WTC11 (cell line): ENCODE results near the gene CNTNAP2. TPM values are rescaled to one million over a fixed set of nuclear protein-coding genes. Genes with fewer than 3 reads are reported as not detected.

ENCODE experiments used
- ATAC-seq: fragments of 200-7000 bp; cut with Tn5 transposase; 2 replicates; pipeline ENCODE4 v1.10.0; 2021; ENCODE audit warnings: mild to moderate bottlenecking, moderate library complexity
- CTCF ChIA-PET: fragments of 300-600 bp; sonication (Branson Sonifier 250); formaldehyde crosslinking; loops from one replicate; lab custom pipeline; 2021; ENCODE audit warnings: antibody characterized with exemption; lab: Charles Lee
- POLR2A ChIA-PET: fragments of 350-600 bp; sonication (Branson Sonifier 250); formaldehyde crosslinking; loops from one replicate; lab custom pipeline; 2021; ENCODE audit warnings: antibody characterized with exemption; lab: Charles Lee
- DNase-seq: peaks from one replicate; pipeline ENCODE4 v3.0.0; 2021; ENCODE audit warnings: low spot score
- H3K27ac Mint-ChIP-seq: 2 replicates; pipeline ENCODE4 v1.8.0; 2021; ENCODE audit warnings: mixed read lengths
- H3K27me3 Mint-ChIP-seq: 2 replicates; pipeline ENCODE4 v1.8.0; 2021; ENCODE audit warnings: low read depth, mild to moderate bottlenecking, moderate library complexity, mixed read lengths
- H3K36me3 Mint-ChIP-seq: 2 replicates; pipeline ENCODE4 v1.8.0; 2021; ENCODE audit warnings: mixed read lengths
- H3K4me1 Mint-ChIP-seq: 2 replicates; pipeline ENCODE4 v1.8.0; 2022; ENCODE audit warnings: mixed read lengths
- H3K4me3 Mint-ChIP-seq: 2 replicates; pipeline ENCODE4 v1.8.0; 2021; ENCODE audit warnings: mild to moderate bottlenecking, moderate library complexity, mixed read lengths
- H3K9me3 Mint-ChIP-seq: 2 replicates; pipeline ENCODE4 v1.8.0; 2021; ENCODE audit warnings: mixed read lengths
- AFF4 ChIP-seq: sonication (generic); formaldehyde crosslinking; IDR thresholded peaks from 2 replicates; pipeline ENCODE4 v1.8.1; 2023; ENCODE audit warnings: mild to moderate bottlenecking, missing genetic modification reagents, borderline replicate concordance
- CBFB ChIP-seq: sonication (generic); formaldehyde crosslinking; IDR thresholded peaks from 2 replicates; pipeline ENCODE4 v1.8.1; 2022; ENCODE audit warnings: mild to moderate bottlenecking, low read depth, missing genetic modification reagents
- CDX4 ChIP-seq: fragments of 250-450 bp; sonication (Bioruptor Pico); IDR thresholded peaks from 2 replicates; pipeline ENCODE4 v1.9.0; 2021; ENCODE audit warnings: moderate library complexity, mild to moderate bottlenecking, inconsistent platforms, borderline replicate concordance
- CREB1 ChIP-seq: sonication (generic); formaldehyde crosslinking; IDR thresholded peaks from 2 replicates; pipeline ENCODE4 v1.8.0; 2023; ENCODE audit warnings: mild to moderate bottlenecking, missing genetic modification reagents
- E2F1 ChIP-seq: sonication (generic); formaldehyde crosslinking; IDR thresholded peaks from 2 replicates; pipeline ENCODE4 v1.8.0; 2022; ENCODE audit warnings: mild to moderate bottlenecking, missing genetic modification reagents
- E2F5 ChIP-seq: sonication (generic); formaldehyde crosslinking; IDR thresholded peaks from 2 replicates; pipeline ENCODE4 v1.8.1; 2022; ENCODE audit warnings: mild to moderate bottlenecking, moderate library complexity, missing genetic modification reagents
- KAT7 ChIP-seq: sonication (generic); formaldehyde crosslinking; IDR thresholded peaks from 2 replicates; pipeline ENCODE4 v1.8.1; 2023; ENCODE audit warnings: missing genetic modification reagents, mild to moderate bottlenecking, borderline replicate concordance
- NFE2L1 ChIP-seq: sonication (generic); formaldehyde crosslinking; IDR thresholded peaks from 2 replicates; pipeline ENCODE4 v1.8.1; 2023; ENCODE audit warnings: missing genetic modification reagents
- NR1H2 ChIP-seq: sonication (generic); formaldehyde crosslinking; IDR thresholded peaks from 2 replicates; pipeline ENCODE4 v1.9.0; 2021; ENCODE audit warnings: mild to moderate bottlenecking, moderate library complexity, missing genetic modification reagents
- PRRX2 ChIP-seq: fragments of 250-450 bp; sonication (Bioruptor Pico); IDR thresholded peaks from 2 replicates; pipeline ENCODE4 v1.8.0; 2021; ENCODE audit warnings: mild to moderate bottlenecking
- RELA ChIP-seq: sonication (generic); formaldehyde crosslinking; IDR thresholded peaks from 2 replicates; pipeline ENCODE4 v1.8.1; 2022; ENCODE audit warnings: missing genetic modification reagents, mild to moderate bottlenecking, borderline replicate concordance
- TEAD4 ChIP-seq: sonication (generic); formaldehyde crosslinking; IDR thresholded peaks from 2 replicates; pipeline ENCODE4 v1.8.0; 2022; ENCODE audit warnings: mild to moderate bottlenecking, missing genetic modification reagents
- TP53 ChIP-seq: sonication (generic); formaldehyde crosslinking; IDR thresholded peaks from 2 replicates; pipeline ENCODE4 v1.8.1; 2023; ENCODE audit warnings: mild to moderate bottlenecking, missing genetic modification reagents
- ZNF219 ChIP-seq: sonication (generic); formaldehyde crosslinking; IDR thresholded peaks from 2 replicates; pipeline ENCODE4 v1.8.0; 2023; ENCODE audit warnings: missing genetic modification reagents, mild to moderate bottlenecking, borderline replicate concordance
- ZNF317 ChIP-seq: sonication (generic); formaldehyde crosslinking; IDR thresholded peaks from 2 replicates; pipeline ENCODE4 v1.8.1; 2023; ENCODE audit warnings: low read depth, mild to moderate bottlenecking, moderate library complexity, missing genetic modification reagents, borderline replicate concordance
- ZNF512 ChIP-seq: sonication (generic); formaldehyde crosslinking; IDR thresholded peaks from 2 replicates; pipeline ENCODE4 v1.8.1; 2022; ENCODE audit warnings: missing genetic modification reagents, borderline replicate concordance
- ZNF532 ChIP-seq: fragments of 250-450 bp; sonication (Bioruptor Pico); IDR thresholded peaks from 2 replicates; pipeline ENCODE4 v1.9.0; 2021; ENCODE audit warnings: mild to moderate bottlenecking, borderline replicate concordance
- ZSCAN18 ChIP-seq: fragments of 250-450 bp; sonication (Bioruptor Pico); IDR thresholded peaks from 2 replicates; pipeline ENCODE4 v2.1.2; 2022; ENCODE audit warnings: mild to moderate bottlenecking, moderate library complexity
- total RNA-seq: library from RNA; stranded (reverse); gene quantifications from 3 replicates; pipeline ENCODE4 v1.2.3, GENCODE V29; 2021

Gene CNTNAP2
- total RNA-seq, 1 experiment from 2014 or later = 63.8 TPM

GRCh38 chr7:147990079-147990478 is 1873.5 kb downstream of the CNTNAP2 start:
- TF ChIP-seq NFE2L1 (CRISPR knock-in tag) = no peak
- TF ChIP-seq AFF4 (CRISPR knock-in tag) = no peak
- no peak for TF ChIP-seq NR1H2 (CRISPR knock-in tag)
- no peak for TF ChIP-seq ZNF219
- no peak for TF ChIP-seq E2F5
- no peak for TF ChIP-seq CBFB (CRISPR knock-in tag)
- TF ChIP-seq E2F1 (CRISPR knock-in tag) = no peak
- TF ChIP-seq RELA = no peak
- no peak for TF ChIP-seq CDX4 (CRISPR knock-in tag)
- no peak for TF ChIP-seq ZNF512 (CRISPR knock-in tag)
- no peak for TF ChIP-seq PRRX2 (CRISPR knock-in tag)
- no peak for TF ChIP-seq ZSCAN18 (CRISPR knock-in tag)
- TF ChIP-seq ZNF317 (CRISPR knock-in tag) = no peak

GRCh38 chr7:147990942-147991341 is 1874.3 kb downstream of the CNTNAP2 start:
- DNase-seq (no peak), ATAC-seq (no peak)
- H3K9me3 Mint-ChIP-seq = peaks cover 53% of the 10 kb centered on the region
- TF ChIP-seq KAT7 (CRISPR knock-in tag) (no peak), CREB1 (CRISPR knock-in tag) (no peak), TP53 (no peak), E2F1 (CRISPR knock-in tag) (no peak), ZNF532 (no peak), ZNF219 (no peak), TEAD4 (CRISPR knock-in tag) (no peak)

More at GRCh38 chr7:147990079-147990478, 1873.5 kb downstream of the CNTNAP2 start:
- Mint-ChIP-seq H3K36me3 (peaks cover 28% of the 10 kb centered on the region), H3K9me3 (peaks cover 49% of the 10 kb centered on the region), H3K4me1 (peaks cover 20% of the 10 kb centered on the region), H3K27me3 (peaks cover 16% of the 10 kb centered on the region), H3K4me3 (no peak overlapping the region), H3K27ac (no peak overlapping the region)
- ATAC-seq = no peak
- DNase-seq = no peak
- POLR2A ChIA-PET = no interaction called here
- CTCF ChIA-PET = no interaction called here

More at GRCh38 chr7:147990942-147991341, 1874.3 kb downstream of the CNTNAP2 start:
- POLR2A ChIA-PET = no interaction called here
- no peak overlapping the region for H3K4me3 Mint-ChIP-seq
- H3K36me3 Mint-ChIP-seq = peaks cover 28% of the 10 kb centered on the region
- H3K4me1 Mint-ChIP-seq = peaks cover 15% of the 10 kb centered on the region
- no peak overlapping the region for H3K27ac Mint-ChIP-seq
- CTCF ChIA-PET = no interaction called here
- peaks cover 17% of the 10 kb centered on the region for H3K27me3 Mint-ChIP-seq
